Left lobe of liver (tissue), 2 donors: ENCODE measurements around the gene LAMB4. TPM values are rescaled to one million over a fixed set of nuclear protein-coding genes. Genes with fewer than 3 reads are reported as not detected.

ENCODE experiments used
- ATAC-seq: fragments of 200-7000 bp; cut with Tn5 transposase; one replicate; pipeline ENCODE4 v1.9.1; 2020; ENCODE audit warnings: mild to moderate bottlenecking, moderate library complexity
- DNase-seq: peaks from one replicate; pipeline ENCODE4 v3.0.0-alpha.2; 2020; ENCODE audit warnings: low spot score
- total RNA-seq: library from RNA; stranded (reverse); gene quantifications from one replicate; pipeline ENCODE4 v1.2.1, GENCODE V29; 2021
- donor health status: DM: no; HTN: no; CAD: no; lungs with moderate emphysema.
- donor health status: DM: no; HTN: yes; CAD: no.

The LAMB4 gene
- total RNA-seq, 1 donor from 2014 or later, result not detected

GRCh38 chr7:108114117-108114841 is 15.9 kb downstream of the LAMB4 start:
- ATAC-seq, result peak; percentile 74

GRCh38 chr7:108112683-108113082 is 17.5 kb downstream of the LAMB4 start:
- no peak for ATAC-seq

More at GRCh38 chr7:108114117-108114841, 15.9 kb downstream of the LAMB4 start:
- DNase-seq, result no peak

GRCh38 chr7:108109221-108109908 is 20.8 kb downstream of the LAMB4 start:
- peak; percentile 92 for ATAC-seq
- no peak for DNase-seq

More at GRCh38 chr7:108112683-108113082, 17.5 kb downstream of the LAMB4 start:
- DNase-seq, result no peak

GRCh38 chr7:108108131-108108530 is 22.0 kb downstream of the LAMB4 start:
- DNase-seq, result no peak
- no peak for ATAC-seq

GRCh38 chr7:108104324-108104723 is 25.8 kb downstream of the LAMB4 start:
- ATAC-seq (peak; percentile 41), DNase-seq (no peak)

GRCh38 chr7:108103558-108104298 is 26.4 kb downstream of the LAMB4 start:
- peak; percentile 44 for ATAC-seq
- DNase-seq, result no peak

- DNase-seq (no peak), ATAC-seq (no peak)
Observed at GRCh38 chr7:108102671-108103312, 27.4 kb downstream of the LAMB4 start.

- ATAC-seq (no peak), DNase-seq (no peak)
Observed at GRCh38 chr7:108101759-108102158, 28.4 kb downstream of the LAMB4 start.

- no peak for ATAC-seq
- DNase-seq, result no peak
Observed at GRCh38 chr7:108099713-108100112, 30.4 kb downstream of the LAMB4 start.

GRCh38 chr7:108097703-108098102 is 32.5 kb downstream of the LAMB4 start:
- no peak for DNase-seq
- ATAC-seq, result no peak

- ATAC-seq (no peak), DNase-seq (no peak)
Observed at GRCh38 chr7:108096996-108097395, 33.2 kb downstream of the LAMB4 start.

GRCh38 chr7:108094933-108095710 is 35.0 kb downstream of the LAMB4 start:
- ATAC-seq, result peak; percentile 99
- DNase-seq, result peak; percentile 79

GRCh38 chr7:108094346-108094745 is 35.8 kb downstream of the LAMB4 start:
- no peak for ATAC-seq
- DNase-seq, result no peak

GRCh38 chr7:108093851-108094331 is 36.3 kb downstream of the LAMB4 start:
- ATAC-seq, result no peak
- no peak for DNase-seq

- ATAC-seq (no peak), DNase-seq (no peak)
Observed at GRCh38 chr7:108093341-108093740, 36.8 kb downstream of the LAMB4 start.

GRCh38 chr7:108091461-108091831 is 38.7 kb downstream of the LAMB4 start:
- no peak for ATAC-seq
- DNase-seq, result no peak

- no peak for DNase-seq
- ATAC-seq, result no peak
Observed at GRCh38 chr7:108090791-108091460, 39.2 kb downstream of the LAMB4 start.

- DNase-seq (no peak), ATAC-seq (no peak)
Observed at GRCh38 chr7:108089381-108089780, 40.8 kb downstream of the LAMB4 start.

- no peak for ATAC-seq
- DNase-seq, result no peak
Observed at GRCh38 chr7:108088729-108089128, 41.4 kb downstream of the LAMB4 start.

GRCh38 chr7:108087778-108088177 is 42.4 kb downstream of the LAMB4 start:
- DNase-seq (no peak), ATAC-seq (no peak)
